Endothelial cell of umbilical vein (primary cell): ENCODE data around the gene FRY.

Experiments used
- CTCF ChIP-seq, 2 donors: IDR thresholded peaks; 1 replicate in 1 of 2; 2 replicates in 1 of 2; pipeline ENCODE4 v1.5.1; 2011; ENCODE audit warnings: low read length in 2 of 2, mild to moderate bottlenecking in 2 of 2, moderate library complexity in 2 of 2, control low read depth in 1 of 2, inconsistent platforms in 1 of 2, low read depth in 1 of 2; ENCODE audit not compliant: insufficient read depth in 1 of 2; ENCODE audit errors: extremely low read depth in 1 of 2
- EZH2 ChIP-seq: IDR thresholded peaks from 2 replicates; pipeline ENCODE4 v1.6.1; 2012; ENCODE audit warnings: borderline replicate concordance, low read depth, mild to moderate bottlenecking, moderate library complexity, low read length, inconsistent platforms; ENCODE audit not compliant: severe bottlenecking
- MYC ChIP-seq: IDR thresholded peaks from one replicate; pipeline ENCODE4 v1.6.1; 2011; ENCODE audit warnings: mild to moderate bottlenecking, low read depth, low read length
- POLR2A ChIP-seq: IDR thresholded peaks from 2 replicates; pipeline ENCODE4 v1.6.1; 2012; ENCODE audit warnings: low read depth, mild to moderate bottlenecking, control low read depth, low read length
- POLR2AphosphoS5 ChIP-seq: IDR thresholded peaks from 2 replicates; pipeline ENCODE4 v1.6.1; 2012; ENCODE audit warnings: low read depth, mild to moderate bottlenecking, control low read depth, low read length, moderate library complexity; ENCODE audit not compliant: insufficient read depth

DNA sequence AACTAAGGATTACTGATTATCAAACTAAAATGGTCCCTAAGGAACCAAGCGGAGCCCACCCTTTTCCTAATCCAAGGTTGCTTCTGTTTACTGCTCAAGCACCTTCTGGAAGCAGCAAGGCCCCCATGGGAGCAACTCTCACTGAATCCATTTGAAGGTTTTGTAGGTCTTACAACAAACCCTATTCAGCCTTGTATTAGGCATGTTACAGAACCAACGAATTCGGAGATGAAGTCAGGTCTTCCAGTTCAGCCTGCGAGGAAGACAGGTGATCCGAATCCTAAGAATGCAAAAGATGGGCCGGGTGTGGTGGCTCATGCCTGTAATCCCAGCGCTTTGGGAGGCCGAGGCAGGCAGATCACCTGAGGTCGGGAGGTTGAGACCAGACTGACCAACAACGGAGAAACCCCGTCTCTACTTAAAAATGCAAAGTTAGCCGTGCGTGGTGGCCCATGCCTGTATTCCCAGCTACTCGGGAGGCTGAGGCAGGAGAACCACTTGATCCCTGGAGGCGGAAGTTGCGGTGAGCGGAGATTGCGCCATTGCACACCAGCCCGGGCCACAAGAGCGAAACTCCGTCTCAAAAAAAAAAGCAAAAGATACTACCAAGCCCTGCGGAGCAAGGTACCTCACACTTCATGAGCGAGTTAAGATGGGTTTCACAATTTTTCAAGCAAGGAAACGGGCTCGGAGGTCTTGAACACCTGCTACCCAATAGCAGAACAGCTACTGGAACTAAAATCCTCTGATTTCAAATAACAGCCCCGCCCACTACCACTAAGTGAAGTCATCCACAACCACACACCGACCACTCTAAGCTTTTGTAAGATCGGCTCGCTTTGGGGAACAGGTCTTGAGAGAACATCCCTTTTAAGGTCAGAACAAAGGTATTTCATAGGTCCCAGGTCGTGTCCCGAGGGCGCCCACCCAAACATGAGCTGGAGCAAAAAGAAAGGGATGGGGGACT lies 283.0 kb downstream of the FRY start:
- TF ChIP-seq POLR2A (no peak), MYC (no peak), CTCF (IDR thresholded peaks at IDR 0.05; ENCODE audit: extremely low read depth in 1 of 2, insufficient read depth in 1 of 2, low read depth in 1 of 2, low read length in 2 of 2) (no peak), EZH2 (no peak), POLR2AphosphoS5 (no peak)
